Testis (tissue), 3 donors: Measurements from ENCODE around the gene CCDC9B. TPM values are rescaled to one million over a fixed set of nuclear protein-coding genes. Genes with fewer than 3 reads are reported as not detected.

Experiments
- DNase-seq: peaks from one replicate; pipeline ENCODE4 v3.0.0-alpha.2; 2019
- H3K27ac ChIP-seq, 2 donors: fragments of 200-600 bp; sonication (generic); one replicate each; pipeline ENCODE4 v1.5.1; 2019
- H3K27me3 ChIP-seq: fragments of 200-600 bp; sonication (generic); one replicate; pipeline ENCODE4 v1.5.1; 2019
- H3K36me3 ChIP-seq: fragments of 200-600 bp; sonication (generic); one replicate; pipeline ENCODE4 v1.5.1; 2017; ENCODE audit warnings: low read depth; ENCODE audit errors: missing control alignments
- H3K4me1 ChIP-seq: fragments of 200-600 bp; sonication (generic); one replicate; pipeline ENCODE4 v1.5.1; 2019
- H3K4me3 ChIP-seq, 2 donors: fragments of 200-600 bp; sonication (generic); one replicate each; pipeline ENCODE4 v1.5.1; 2017 to 2019
- H3K9me3 ChIP-seq: fragments of 200-600 bp; sonication (generic); one replicate; pipeline ENCODE4 v1.5.1; 2017
- CTCF ChIP-seq, 3 experiments: fragments of 450-650 bp in 2 of 3; fragments of 200-600 bp in 1 of 3; sonication (generic) in 1 of 3; IDR thresholded peaks; one replicate each; pipeline ENCODE4 v1.5.1; 2016 to 2019; ENCODE audit warnings: antibody characterized with exemption in 3 of 3, mild to moderate bottlenecking in 2 of 3, moderate library complexity in 1 of 3
- POLR2A ChIP-seq: fragments of 450-650 bp; IDR thresholded peaks from one replicate; pipeline ENCODE4 v1.6.1; 2017; ENCODE audit warnings: antibody characterized with exemption, mild to moderate bottlenecking, moderate library complexity
- WGBS, 2 donors: methylation state at CpG; one replicate each; pipeline ENCODE4 v1.1.5; 2018; 5-methylcytosine and 5-hydroxymethylcytosine counted together
- intact Hi-C: fragments of 100-400 bp; cut with DNase I; formaldehyde crosslinking; loops from one replicate; pipeline ENCODE4 v1.15.1; 2023; ENCODE audit warnings: low total_unique reads
- polyA plus RNA-seq: library from polyadenylated mRNA; stranded (reverse); fragments of 350-450 nt; fragmentation: Illumina TruSeq; extraction: RNeasy Lipid Tissue Mini Kit (QIAGEN cat#74804); gene quantifications from one replicate; pipeline ENCODE4 v1.2.3, GENCODE V29; 2014; ENCODE audit warnings: low read depth, low replicate concordance; ENCODE audit not compliant: insufficient read depth
- total RNA-seq, 2 donors: library from RNA; depleted of rRNA; stranded (reverse); fragments of >200 nt; gene quantifications; one replicate each; pipeline ENCODE4 v1.2.3, GENCODE V29; 2016

Gene CCDC9B
- total and polyA plus RNA-seq, 3 donors from 2014 or later = 20.4 to 38.9 (median 36.8) TPM

- Histone ChIP-seq H3K9me3 (no peaks in the 10 kb centered on the region), H3K4me1 (no peaks in the 10 kb centered on the region), H3K27me3 (no peaks in the 10 kb centered on the region), H3K36me3 (no peaks in the 10 kb centered on the region), H3K27ac (no peak overlapping the region), H3K4me3 (no peak overlapping the region)
- TF ChIP-seq CTCF (IDR thresholded peaks at IDR 0.05) = no peak
- TF ChIP-seq POLR2A = no peak
- no peak for DNase-seq
- intact Hi-C loops = loop anchor here (10.0 kb wide), 1 partner anchor 49 kb away; no protein-coding TSS in a partner anchor
- WGBS, 2 donors = 69 to 76% methylated on average over 11 of the region's 11 CpGs
These were observed 25.1 kb upstream of the CCDC9B start for GRCh38 chr15:40365624-40366456.

- no peaks in the 10 kb centered on the region for H3K9me3 ChIP-seq
- no peaks in the 10 kb centered on the region for H3K36me3 ChIP-seq
- no peak overlapping the region for H3K27ac ChIP-seq
- TF ChIP-seq CTCF (IDR thresholded peaks at IDR 0.05) = no peak
- no peak for TF ChIP-seq POLR2A
- no peak overlapping the region for H3K4me3 ChIP-seq
- no peaks in the 10 kb centered on the region for H3K4me1 ChIP-seq
- DNase-seq = no peak
- intact Hi-C loops = loop anchor here (10.0 kb wide), 1 partner anchor 50 kb away; no protein-coding TSS in a partner anchor
- 73 to 81% methylated on average over 4 to 5 of the region's 5 CpGs for WGBS, 2 donors
- no peaks in the 10 kb centered on the region for H3K27me3 ChIP-seq
These were observed 24.3 kb upstream of the CCDC9B start for GRCh38 chr15:40365016-40365415.

GRCh38 chr15:40364251-40364650 lies 23.5 kb upstream of the CCDC9B start:
- no peak overlapping the region for H3K4me3 ChIP-seq
- H3K4me1 ChIP-seq = no peaks in the 10 kb centered on the region
- WGBS, 2 donors = 86 to 89% methylated on average over 6 of the region's 6 CpGs
- intact Hi-C loops = loop anchor here (10.0 kb wide), 1 partner anchor 51 kb away; no protein-coding TSS in a partner anchor
- no peak overlapping the region for H3K27ac ChIP-seq
- no peak for TF ChIP-seq CTCF (IDR thresholded peaks at IDR 0.05)
- TF ChIP-seq POLR2A = no peak
- no peak for DNase-seq
- no peaks in the 10 kb centered on the region for H3K36me3 ChIP-seq
- H3K9me3 ChIP-seq = no peaks in the 10 kb centered on the region
- H3K27me3 ChIP-seq = no peaks in the 10 kb centered on the region

GRCh38 chr15:40363611-40364010 lies 22.9 kb upstream of the CCDC9B start:
- DNase-seq = no peak
- H3K36me3 ChIP-seq = no peaks in the 10 kb centered on the region
- no peaks in the 10 kb centered on the region for H3K9me3 ChIP-seq
- peaks cover under 1% of the 10 kb centered on the region for H3K4me1 ChIP-seq
- H3K27ac ChIP-seq = no peak overlapping the region
- H3K4me3 ChIP-seq = no peak overlapping the region
- no peak for TF ChIP-seq POLR2A
- TF ChIP-seq CTCF (IDR thresholded peaks at IDR 0.05) = no peak
- no peaks in the 10 kb centered on the region for H3K27me3 ChIP-seq
- WGBS, 2 donors = 89 to 92% methylated on average over 8 of the region's 8 CpGs
- intact Hi-C loops = loop anchor here (10.0 kb wide), 1 partner anchor 51 kb away; no protein-coding TSS in a partner anchor
